A549 (cell line): Measurements from ENCODE around the gene NUCKS1. TPM values are rescaled to one million over a fixed set of nuclear protein-coding genes. Genes with fewer than 3 reads are reported as not detected.

Experiments used
- ATAC-seq, 2 experiments: fragments of 200-7000 bp in 1 of 2; fragments of >200 bp in 1 of 2; cut with Nextera tagmentation in 1 of 2; cut with Tn5 transposase in 1 of 2; 3 replicates each; pipeline versions ENCODE4 v1.8.0 to v1.9.1; 2018 to 2020; ENCODE audit warnings: mild to moderate bottlenecking in 1 of 2, moderate library complexity in 1 of 2
- CTCF ChIA-PET: fragments of 300-600 bp; sonication (Branson Sonifier 250); formaldehyde crosslinking; extraction: SDS; loops from one replicate; lab custom pipeline; 2021; ENCODE audit warnings: antibody characterized with exemption, inconsistent platforms; lab: Yijun Ruan, JAX
- POLR2A ChIA-PET: fragments of 350-600 bp; formaldehyde crosslinking; extraction: SDS; loops from one replicate; lab custom pipeline; 2021; ENCODE audit warnings: antibody characterized with exemption, inconsistent platforms; lab: Yijun Ruan, JAX
- DNase-seq, 2 experiments: peaks; one replicate each; pipeline versions ENCODE4 v3.0.0 to v3.0.0-alpha.2; 2011 to 2016; ENCODE audit warnings: low read depth in 1 of 2, low spot score in 1 of 2
- FAIRE-seq: peaks from 2 replicates; lab custom pipeline; 2011; peaks lifted over from hg19 to GRCh38; lab: Jason Lieb, UNC
- H3K27ac ChIP-seq, 2 experiments: fragments of >200 bp; sonication (Bioruptor Twin); formaldehyde crosslinking; 3 replicates each; pipeline ENCODE4 v1.5.1; 2016 to 2017
- H3K4me1 ChIP-seq: fragments of >200 bp; sonication (Bioruptor Twin); formaldehyde crosslinking; 3 replicates; pipeline ENCODE4 v1.6.1; 2016
- H3K4me2 ChIP-seq: fragments of >200 bp; sonication (Bioruptor Twin); formaldehyde crosslinking; 3 replicates; pipeline ENCODE4 v1.6.1; 2016
- H3K4me3 ChIP-seq: fragments of >200 bp; sonication (Bioruptor Twin); formaldehyde crosslinking; 3 replicates; pipeline ENCODE4 v1.5.1; 2016
- H3K9me3 ChIP-seq: fragments of >200 bp; sonication (Bioruptor Twin); formaldehyde crosslinking; 3 replicates; pipeline ENCODE4 v1.6.1; 2016
- CBX8 ChIP-seq: fragments of 200-600 bp; sonication (generic); IDR thresholded peaks from 2 replicates; pipeline ENCODE4 v1.6.1; 2016
- CEBPB ChIP-seq, 2 experiments: fragments of >200 bp in 1 of 2; sonication (Bioruptor Twin) in 1 of 2; formaldehyde crosslinking in 1 of 2; IDR thresholded peaks; 2 replicates each; pipeline ENCODE4 v1.6.1; 2012 to 2016
- CHD2 ChIP-seq: fragments of 150-350 bp; IDR thresholded peaks from 2 replicates; pipeline ENCODE4 v1.6.1; 2014; ENCODE audit warnings: low read length; ENCODE audit not compliant: partially characterized antibody
- CHD4 ChIP-seq: fragments of 200-600 bp; sonication (generic); IDR thresholded peaks from 2 replicates; pipeline ENCODE4 v1.6.1; 2016; ENCODE audit warnings: antibody characterized with exemption, mild to moderate bottlenecking, borderline replicate concordance
- EHF ChIP-seq: fragments of 250-450 bp; sonication (Bioruptor Pico); IDR thresholded peaks from 2 replicates; pipeline ENCODE4 v1.5.0; 2020; ENCODE audit warnings: mild to moderate bottlenecking
- ESRRA ChIP-seq: fragments of 150-350 bp; IDR thresholded peaks from 2 replicates; pipeline ENCODE4 v1.6.1; 2014; ENCODE audit warnings: mild to moderate bottlenecking, low read length, borderline replicate concordance
- FOSL2 ChIP-seq, 2 experiments: fragments of 450-650 bp in 1 of 2; fragments of >200 bp in 1 of 2; sonication (Bioruptor Twin) in 1 of 2; formaldehyde crosslinking; IDR thresholded peaks; 2 replicates each; pipeline versions ENCODE4 v1.5.0 to v1.6.1; 2016 to 2020; ENCODE audit warnings: mild to moderate bottlenecking in 1 of 2, moderate library complexity in 1 of 2
- FOXS1 ChIP-seq: fragments of 250-450 bp; sonication (Bioruptor Pico); IDR thresholded peaks from 2 replicates; pipeline ENCODE4 v1.5.0; 2020; ENCODE audit warnings: mild to moderate bottlenecking, moderate library complexity
- HES2 ChIP-seq: fragments of >200 bp; sonication (Bioruptor Twin); formaldehyde crosslinking; IDR thresholded peaks from 2 replicates; pipeline ENCODE4 v1.6.1; 2016
- HEYL ChIP-seq: fragments of 250-450 bp; sonication (Bioruptor Pico); IDR thresholded peaks from 2 replicates; pipeline ENCODE4 v1.8.0; 2021; ENCODE audit warnings: mild to moderate bottlenecking, moderate library complexity
- HOXA7 ChIP-seq: fragments of 250-450 bp; sonication (Bioruptor Pico); IDR thresholded peaks from 2 replicates; pipeline ENCODE4 v1.5.0; 2020; ENCODE audit warnings: mild to moderate bottlenecking, moderate library complexity
- HOXB5 ChIP-seq: fragments of 250-450 bp; sonication (Bioruptor Pico); IDR thresholded peaks from 2 replicates; pipeline ENCODE4 v1.5.0; 2020; ENCODE audit warnings: mild to moderate bottlenecking, moderate library complexity
- JUNB ChIP-seq: fragments of >200 bp; sonication (Bioruptor Twin); formaldehyde crosslinking; IDR thresholded peaks from 2 replicates; pipeline ENCODE4 v1.6.1; 2016
- KDM1A ChIP-seq: fragments of 200-600 bp; sonication (generic); IDR thresholded peaks from 2 replicates; pipeline ENCODE4 v1.6.1; 2016; ENCODE audit warnings: low read depth, mild to moderate bottlenecking
- KDM5A ChIP-seq: fragments of 200-600 bp; sonication (generic); IDR thresholded peaks from 2 replicates; pipeline ENCODE4 v1.6.1; 2016; ENCODE audit warnings: antibody characterized with exemption, mild to moderate bottlenecking
- MAFK ChIP-seq: fragments of 450-650 bp; IDR thresholded peaks from 2 replicates; pipeline ENCODE4 v1.6.1; 2014; ENCODE audit not compliant: partially characterized antibody
- MAZ ChIP-seq: fragments of 150-350 bp; IDR thresholded peaks from 2 replicates; pipeline ENCODE4 v1.6.1; 2014; ENCODE audit warnings: antibody characterized with exemption, low read depth, low read length, borderline replicate concordance
- NFE2L2 ChIP-seq: fragments of 150-350 bp; conservative IDR thresholded peaks from 2 replicates; pipeline ENCODE4 v1.6.1; 2014; ENCODE audit warnings: low read length
- NR3C1 ChIP-seq: fragments of >200 bp; sonication (Bioruptor Twin); formaldehyde crosslinking; IDR thresholded peaks from 3 replicates; pipeline ENCODE4 v1.6.1; 2017
- PHF8 ChIP-seq: fragments of 200-600 bp; sonication (generic); IDR thresholded peaks from 2 replicates; pipeline ENCODE4 v1.6.1; 2016; ENCODE audit warnings: low read depth, mild to moderate bottlenecking, antibody characterized with exemption, moderate library complexity, borderline replicate concordance
- POLR2AphosphoS2 ChIP-seq: conservative IDR thresholded peaks from 2 replicates; pipeline ENCODE4 v1.6.1; 2012; ENCODE audit warnings: low read length, improper control_type of control experiment, inconsistent platforms
- RCOR1 ChIP-seq: fragments of 150-350 bp; IDR thresholded peaks from 2 replicates; pipeline ENCODE4 v1.6.1; 2014; ENCODE audit warnings: antibody characterized with exemption, low read length, low read depth
- RFX5 ChIP-seq: fragments of 450-650 bp; IDR thresholded peaks from 2 replicates; pipeline ENCODE4 v1.7.1; 2014; ENCODE audit warnings: antibody characterized with exemption, mild to moderate bottlenecking, moderate library complexity
- SMC3 ChIP-seq: fragments of >200 bp; sonication (Bioruptor Twin); formaldehyde crosslinking; IDR thresholded peaks from 3 replicates; pipeline ENCODE4 v1.6.1; 2018; ENCODE audit warnings: inconsistent platforms
- TFCP2L1 ChIP-seq: fragments of 250-450 bp; sonication (Bioruptor Pico); IDR thresholded peaks from 2 replicates; pipeline ENCODE4 v1.5.0; 2021; ENCODE audit warnings: mild to moderate bottlenecking
- TP53 ChIP-seq: fragments of 250-450 bp; sonication (Bioruptor Pico); IDR thresholded peaks from 2 replicates; pipeline ENCODE4 v1.5.0; 2021; ENCODE audit warnings: mild to moderate bottlenecking, moderate library complexity
- ZC3H11A ChIP-seq: fragments of 450-650 bp; IDR thresholded peaks from 2 replicates; pipeline ENCODE4 v1.6.1; 2014; ENCODE audit warnings: antibody characterized with exemption, mild to moderate bottlenecking
- ZFP36 ChIP-seq: fragments of 450-650 bp; IDR thresholded peaks from 2 replicates; pipeline ENCODE4 v1.6.1; 2014; ENCODE audit warnings: borderline replicate concordance; ENCODE audit not compliant: partially characterized antibody
- ZSCAN20 ChIP-seq: fragments of 250-450 bp; sonication (Bioruptor Pico); IDR thresholded peaks from 2 replicates; pipeline ENCODE4 v1.8.0; 2022; ENCODE audit warnings: mild to moderate bottlenecking, moderate library complexity
- WGBS: methylation state at CpG from one replicate; pipeline ENCODE4 v1.1.6; 2017; ENCODE audit errors: missing lambda C conversion rate; 5-methylcytosine and 5-hydroxymethylcytosine counted together
- polyA minus RNA-seq: library from RNA; depleted of rRNA, polyadenylated mRNA; stranded (reverse); fragments of >200 nt; gene quantifications from 2 replicates; pipeline ENCODE4 v1.2.3, GENCODE V29; 2011; rRNA and poly(A)+ RNA removed
- polyA plus RNA-seq, 4 experiments: library from polyadenylated mRNA; depleted of rRNA in 3 of 4; stranded (reverse); fragments of >200 nt; fragmentation: RNase III in 1 of 4; extraction: RNeasy Plus Mini Kit Qiagen cat#74134 plus additional on column Dnase treatment in 1 of 4; gene quantifications; 2 replicates in 3 of 4; 3 replicates in 1 of 4; pipeline ENCODE4 v1.2.3, GENCODE V29; 2011 to 2017
- TF ChIP-seq, protein P1 (sequence below): fragments of 200-600 bp; sonication (generic); IDR thresholded peaks from 2 replicates; pipeline ENCODE4 v1.6.1; 2016; ENCODE audit warnings: antibody characterized with exemption, mild to moderate bottlenecking, moderate library complexity
- TF ChIP-seq, protein P2 (sequence below): IDR thresholded peaks from 2 replicates; pipeline ENCODE4 v1.6.1; 2012
- TF ChIP-seq, protein P3 (sequence below): fragments of >200 bp; sonication (Bioruptor Twin); formaldehyde crosslinking; IDR thresholded peaks from 3 replicates; pipeline ENCODE4 v1.5.1; 2016
- TF ChIP-seq, protein P4 (sequence below): IDR thresholded peaks from 2 replicates; pipeline ENCODE4 v1.6.1; 2012

The NUCKS1 gene, protein sequence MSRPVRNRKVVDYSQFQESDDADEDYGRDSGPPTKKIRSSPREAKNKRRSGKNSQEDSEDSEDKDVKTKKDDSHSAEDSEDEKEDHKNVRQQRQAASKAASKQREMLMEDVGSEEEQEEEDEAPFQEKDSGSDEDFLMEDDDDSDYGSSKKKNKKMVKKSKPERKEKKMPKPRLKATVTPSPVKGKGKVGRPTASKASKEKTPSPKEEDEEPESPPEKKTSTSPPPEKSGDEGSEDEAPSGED
- polyA plus RNA-seq (2011; rRNA removed) (134 and 190 TPM in 2 replicates), polyA plus RNA-seq (2017; fragmentation: RNase III; extraction: RNeasy Plus Mini Kit Qiagen cat#74134 plus additional on column Dnase treatment) (132 to 141 TPM (median 141 TPM) in 3 replicates), polyA minus RNA-seq (145 and 159 TPM in 2 replicates)
- polyA plus RNA-seq (2012; cell fraction: cytosol; rRNA removed): 23.1 and 26.2 TPM in 2 replicates
- polyA plus RNA-seq (2012; cell fraction: nucleus; rRNA removed): 8.1 and 17.0 TPM in 2 replicates

DNA sequence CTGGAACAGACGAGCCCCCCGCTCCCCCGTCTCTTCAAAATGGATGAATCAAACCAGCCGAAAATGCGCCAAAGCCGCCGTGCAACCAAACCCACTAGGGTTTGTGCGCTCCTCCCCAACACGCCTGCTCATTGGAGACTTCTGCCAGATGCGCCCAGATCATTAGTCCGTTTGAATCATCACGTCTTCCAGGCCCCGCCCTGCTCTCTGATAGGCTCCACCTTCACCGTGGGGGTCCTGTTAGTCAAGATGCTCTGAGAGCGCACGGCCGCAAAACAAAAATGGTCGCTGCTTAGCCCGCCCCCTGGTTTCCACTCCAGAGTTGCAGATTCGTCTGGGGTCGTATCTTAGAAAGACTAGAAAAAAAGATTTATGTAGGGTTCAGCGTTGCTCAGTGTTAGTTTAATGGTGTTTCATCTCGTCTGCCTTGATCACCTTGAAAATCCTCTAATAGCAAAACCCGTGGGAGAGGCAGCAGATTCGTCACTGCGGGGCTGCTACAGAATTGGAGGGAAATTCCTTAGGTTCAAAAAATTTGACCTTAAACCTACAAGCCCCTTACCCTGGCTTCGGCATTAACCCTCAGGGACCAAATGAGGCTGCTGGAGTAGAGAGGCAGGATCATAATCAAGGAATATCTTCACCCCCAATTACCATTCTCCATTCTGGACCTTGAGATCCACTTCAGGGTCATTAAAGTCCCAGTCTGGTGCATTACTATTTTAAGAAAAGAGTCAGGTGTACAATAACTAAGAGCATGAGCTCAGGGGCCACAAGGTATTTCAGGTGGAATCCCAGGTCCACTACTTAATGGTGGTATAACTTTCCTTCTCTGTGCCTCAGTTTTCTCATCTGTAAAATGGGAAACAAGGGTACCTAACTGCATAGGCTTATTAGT, at the start of gene NUCKS1:
Gene NUCKS1 (minus strand): TSS at position 45 of the 898 bp plus-strand sequence. CDS start 209 bp downstream, outside the sequence.
- H3K4me2 ChIP-seq: peak within 1 kb of the TSS; percentile 98
- H3K4me1 ChIP-seq: peaks cover 28% of the 10 kb centered on the region
- ChIA-PET POLR2A (interaction anchor here (1.2 kb wide), 1 partner anchor 11 kb away, joined by 11 read pairs; no protein-coding TSS in a partner anchor), CTCF (interaction anchor here (1.2 kb wide), 1 partner anchor 9 kb away, joined by 3 read pairs; no protein-coding TSS in a partner anchor)
- H3K9me3 ChIP-seq: no peaks in the 10 kb centered on the region
- DNase-seq (peak; percentile 86 to 100), FAIRE-seq (peak; percentile 95), ATAC-seq (peak; percentile 86)
- under 1% methylated on average over 23 of the region's 27 CpGs for WGBS
- peak within 1 kb of the TSS; percentile 99 to 100 for H3K27ac ChIP-seq
- H3K4me3 ChIP-seq: peak within 1 kb of the TSS; percentile 99
- TF ChIP-seq CBX8 (no peak), CEBPB (IDR thresholded peaks at IDR 0.05) (no peak), TFCP2L1 (CRISPR knock-in tag) (no peak), CHD4 (peak; percentile 100), TP53 (CRISPR knock-in tag) (no peak), NR3C1 (no peak), CHD2 (no peak), ZSCAN20 (CRISPR knock-in tag) (no peak), POLR2AphosphoS2 (no peak), ZC3H11A (no peak), ESRRA (peak; percentile 44; the same call in 1 of the 2 replicates), EHF (CRISPR knock-in tag) (no peak), RCOR1 (peak; percentile 80), FOXS1 (CRISPR knock-in tag) (no peak), HEYL (no peak), HOXB5 (CRISPR knock-in tag) (no peak), PHF8 (peak; percentile 31; the same call in 1 of the 2 replicates), FOSL2 (IDR thresholded peaks at IDR 0.05) (no peak), FOSL2 (CRISPR knock-in tag; IDR thresholded peaks at IDR 0.05) (no peak), MAFK (no peak), ZFP36 (no peak), MAZ (no peak), KDM1A (peak; percentile 99), KDM5A (no peak), SMC3 (no peak), RFX5 (no peak), HOXA7 (CRISPR knock-in tag) (no peak), NFE2L2 (no peak), HES2 (no peak), JUNB (no peak)
- TF ChIP-seq, protein P1, sequence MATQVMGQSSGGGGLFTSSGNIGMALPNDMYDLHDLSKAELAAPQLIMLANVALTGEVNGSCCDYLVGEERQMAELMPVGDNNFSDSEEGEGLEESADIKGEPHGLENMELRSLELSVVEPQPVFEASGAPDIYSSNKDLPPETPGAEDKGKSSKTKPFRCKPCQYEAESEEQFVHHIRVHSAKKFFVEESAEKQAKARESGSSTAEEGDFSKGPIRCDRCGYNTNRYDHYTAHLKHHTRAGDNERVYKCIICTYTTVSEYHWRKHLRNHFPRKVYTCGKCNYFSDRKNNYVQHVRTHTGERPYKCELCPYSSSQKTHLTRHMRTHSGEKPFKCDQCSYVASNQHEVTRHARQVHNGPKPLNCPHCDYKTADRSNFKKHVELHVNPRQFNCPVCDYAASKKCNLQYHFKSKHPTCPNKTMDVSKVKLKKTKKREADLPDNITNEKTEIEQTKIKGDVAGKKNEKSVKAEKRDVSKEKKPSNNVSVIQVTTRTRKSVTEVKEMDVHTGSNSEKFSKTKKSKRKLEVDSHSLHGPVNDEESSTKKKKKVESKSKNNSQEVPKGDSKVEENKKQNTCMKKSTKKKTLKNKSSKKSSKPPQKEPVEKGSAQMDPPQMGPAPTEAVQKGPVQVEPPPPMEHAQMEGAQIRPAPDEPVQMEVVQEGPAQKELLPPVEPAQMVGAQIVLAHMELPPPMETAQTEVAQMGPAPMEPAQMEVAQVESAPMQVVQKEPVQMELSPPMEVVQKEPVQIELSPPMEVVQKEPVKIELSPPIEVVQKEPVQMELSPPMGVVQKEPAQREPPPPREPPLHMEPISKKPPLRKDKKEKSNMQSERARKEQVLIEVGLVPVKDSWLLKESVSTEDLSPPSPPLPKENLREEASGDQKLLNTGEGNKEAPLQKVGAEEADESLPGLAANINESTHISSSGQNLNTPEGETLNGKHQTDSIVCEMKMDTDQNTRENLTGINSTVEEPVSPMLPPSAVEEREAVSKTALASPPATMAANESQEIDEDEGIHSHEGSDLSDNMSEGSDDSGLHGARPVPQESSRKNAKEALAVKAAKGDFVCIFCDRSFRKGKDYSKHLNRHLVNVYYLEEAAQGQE: no peak
- TF ChIP-seq, protein P2, sequence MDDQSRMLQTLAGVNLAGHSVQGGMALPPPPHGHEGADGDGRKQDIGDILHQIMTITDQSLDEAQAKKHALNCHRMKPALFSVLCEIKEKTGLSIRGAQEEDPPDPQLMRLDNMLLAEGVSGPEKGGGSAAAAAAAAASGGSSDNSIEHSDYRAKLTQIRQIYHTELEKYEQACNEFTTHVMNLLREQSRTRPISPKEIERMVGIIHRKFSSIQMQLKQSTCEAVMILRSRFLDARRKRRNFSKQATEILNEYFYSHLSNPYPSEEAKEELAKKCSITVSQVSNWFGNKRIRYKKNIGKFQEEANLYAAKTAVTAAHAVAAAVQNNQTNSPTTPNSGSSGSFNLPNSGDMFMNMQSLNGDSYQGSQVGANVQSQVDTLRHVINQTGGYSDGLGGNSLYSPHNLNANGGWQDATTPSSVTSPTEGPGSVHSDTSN: peak; percentile 71; the same call in 1 of the 2 replicates
- TF ChIP-seq, protein P3, sequence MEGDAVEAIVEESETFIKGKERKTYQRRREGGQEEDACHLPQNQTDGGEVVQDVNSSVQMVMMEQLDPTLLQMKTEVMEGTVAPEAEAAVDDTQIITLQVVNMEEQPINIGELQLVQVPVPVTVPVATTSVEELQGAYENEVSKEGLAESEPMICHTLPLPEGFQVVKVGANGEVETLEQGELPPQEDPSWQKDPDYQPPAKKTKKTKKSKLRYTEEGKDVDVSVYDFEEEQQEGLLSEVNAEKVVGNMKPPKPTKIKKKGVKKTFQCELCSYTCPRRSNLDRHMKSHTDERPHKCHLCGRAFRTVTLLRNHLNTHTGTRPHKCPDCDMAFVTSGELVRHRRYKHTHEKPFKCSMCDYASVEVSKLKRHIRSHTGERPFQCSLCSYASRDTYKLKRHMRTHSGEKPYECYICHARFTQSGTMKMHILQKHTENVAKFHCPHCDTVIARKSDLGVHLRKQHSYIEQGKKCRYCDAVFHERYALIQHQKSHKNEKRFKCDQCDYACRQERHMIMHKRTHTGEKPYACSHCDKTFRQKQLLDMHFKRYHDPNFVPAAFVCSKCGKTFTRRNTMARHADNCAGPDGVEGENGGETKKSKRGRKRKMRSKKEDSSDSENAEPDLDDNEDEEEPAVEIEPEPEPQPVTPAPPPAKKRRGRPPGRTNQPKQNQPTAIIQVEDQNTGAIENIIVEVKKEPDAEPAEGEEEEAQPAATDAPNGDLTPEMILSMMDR: no peak
- TF ChIP-seq, protein P4, sequence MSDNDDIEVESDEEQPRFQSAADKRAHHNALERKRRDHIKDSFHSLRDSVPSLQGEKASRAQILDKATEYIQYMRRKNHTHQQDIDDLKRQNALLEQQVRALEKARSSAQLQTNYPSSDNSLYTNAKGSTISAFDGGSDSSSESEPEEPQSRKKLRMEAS: peak; percentile 93
